Activated CD4-positive, alpha-beta T cell treated with anti-CD3 and anti-CD28 coated beads for 24 hours (primary cell): ENCODE results near the gene GDPGP1.

Source experiments
- DNase-seq, 2 donors: peaks; one replicate each; pipeline ENCODE4 v3.0.0-alpha.2; 2020; ENCODE audit warnings: low read depth in 2 of 2

The GDPGP1 gene

DNA sequence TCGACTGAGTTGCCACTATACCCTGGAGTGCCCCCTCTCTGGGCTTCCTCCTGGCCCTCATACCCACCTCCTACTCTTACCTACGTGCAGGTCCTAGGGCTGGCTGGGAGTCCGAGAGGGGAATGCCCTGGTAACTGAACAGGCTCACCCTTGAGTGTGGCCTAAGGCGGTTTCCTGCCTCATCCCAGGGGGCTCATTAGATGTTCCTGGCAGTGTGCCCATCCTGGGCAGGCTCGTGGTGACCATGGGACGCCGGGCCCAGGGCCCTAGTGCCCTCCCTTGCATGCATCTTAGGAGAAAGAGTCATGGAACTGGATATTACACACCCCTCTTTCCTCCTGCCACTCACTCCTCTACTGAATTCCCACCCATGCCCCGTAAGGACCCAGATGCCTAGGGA, 30.1 kb upstream of the GDPGP1 start:
- no peak for DNase-seq

DNA sequence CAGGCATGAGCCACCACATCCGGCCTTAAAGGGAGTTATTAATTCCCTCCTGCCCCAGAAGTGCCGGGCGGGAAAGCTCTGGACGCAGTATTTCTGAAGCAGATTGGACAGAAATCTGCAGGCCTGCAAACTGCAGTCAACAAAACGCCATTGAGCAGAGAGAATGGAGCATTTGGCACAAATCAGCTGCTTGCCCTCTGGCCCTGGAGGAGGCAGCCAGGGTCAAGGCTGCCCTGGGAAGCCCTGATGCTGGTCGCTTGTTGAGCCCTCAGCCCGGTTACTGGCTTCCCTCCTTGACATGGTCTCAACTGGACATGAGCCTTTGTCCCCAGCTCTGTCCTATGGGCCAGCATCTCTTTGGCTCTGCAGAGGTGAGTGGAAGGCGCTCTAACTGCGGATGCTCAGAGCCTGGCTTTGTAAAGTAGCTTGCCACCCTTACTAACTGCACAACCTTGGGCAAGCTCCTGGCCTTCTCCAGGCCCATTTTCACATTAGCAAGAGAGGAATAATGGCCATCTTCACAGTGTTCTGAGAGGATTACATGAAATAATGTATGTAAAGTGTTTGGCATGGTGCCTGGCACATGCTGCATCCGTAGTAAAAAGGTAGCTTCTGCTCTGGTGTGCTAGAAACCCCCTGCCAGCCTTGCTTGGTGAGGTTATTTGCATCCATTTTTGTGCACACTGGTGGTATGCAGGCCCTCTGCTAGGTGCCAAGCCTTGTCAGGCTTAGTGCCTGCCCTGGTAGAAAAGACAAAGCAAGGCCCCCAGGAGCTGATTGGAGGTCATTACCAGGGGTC, 28.8 kb upstream of the GDPGP1 start:
- no peak for DNase-seq

DNA sequence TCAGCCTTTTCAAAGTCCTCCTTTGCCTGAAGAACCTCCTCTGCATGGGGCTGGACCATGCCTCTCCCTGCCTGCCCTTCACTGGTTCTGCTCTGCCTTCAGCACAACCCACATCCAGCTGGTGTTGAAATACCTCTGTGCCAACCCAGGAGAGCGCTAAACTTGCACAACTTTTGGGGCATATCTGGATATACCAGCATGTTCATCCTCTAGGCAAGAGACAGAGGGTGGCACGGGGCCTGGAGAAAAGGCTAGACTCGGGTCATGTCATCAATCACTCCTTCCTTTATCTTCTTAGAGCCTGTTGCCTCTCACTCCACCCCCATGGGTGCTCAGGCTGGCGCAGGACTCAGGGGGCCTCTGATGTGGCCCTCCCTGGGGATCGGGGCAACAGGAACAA, 28.1 kb upstream of the GDPGP1 start:
- DNase-seq, result no peak

GRCh38 chr15:90207252-90207651, 26.8 kb upstream of the GDPGP1 start:
- DNase-seq, result no peak

DNA sequence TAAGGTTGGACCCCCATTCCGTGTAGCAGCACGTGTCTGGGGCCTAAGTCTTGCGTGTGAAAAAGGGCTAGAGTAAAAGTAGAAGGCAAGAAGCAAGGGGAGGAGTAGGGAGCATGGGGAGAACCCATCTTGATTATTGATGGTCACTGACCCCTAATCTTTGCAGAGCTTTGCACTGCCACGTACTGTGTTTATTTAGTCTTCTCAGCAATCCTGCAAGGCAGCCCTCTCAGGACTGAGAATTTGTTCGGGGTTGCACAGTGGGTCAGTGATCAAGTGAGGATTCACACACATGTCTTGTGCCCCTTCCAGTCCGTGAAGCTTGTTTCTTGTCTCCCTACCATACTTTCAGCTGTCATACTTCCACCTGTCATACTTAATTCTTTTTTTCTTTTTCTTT, 25.7 kb upstream of the GDPGP1 start:
- no peak for DNase-seq

DNA sequence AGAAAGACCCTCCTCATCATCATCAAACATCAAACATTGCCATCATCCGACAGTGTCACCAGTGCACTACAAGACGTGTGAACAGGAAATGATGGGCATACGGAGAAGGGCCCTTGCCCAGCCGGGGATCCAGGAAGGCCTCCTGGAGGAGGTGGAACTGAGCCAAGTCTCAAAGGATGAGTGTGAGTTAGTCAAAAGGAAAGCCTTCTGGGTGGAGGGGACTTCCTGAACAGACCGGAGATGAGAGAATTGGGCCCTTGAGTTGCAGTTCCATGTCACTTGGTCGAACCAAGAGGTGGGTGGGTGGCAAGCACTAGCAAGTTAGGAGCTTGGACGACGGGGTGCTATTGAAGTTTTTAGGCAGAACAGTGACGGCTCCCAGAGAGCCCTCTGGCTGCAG, 24.4 kb upstream of the GDPGP1 start:
- no peak for DNase-seq

DNA sequence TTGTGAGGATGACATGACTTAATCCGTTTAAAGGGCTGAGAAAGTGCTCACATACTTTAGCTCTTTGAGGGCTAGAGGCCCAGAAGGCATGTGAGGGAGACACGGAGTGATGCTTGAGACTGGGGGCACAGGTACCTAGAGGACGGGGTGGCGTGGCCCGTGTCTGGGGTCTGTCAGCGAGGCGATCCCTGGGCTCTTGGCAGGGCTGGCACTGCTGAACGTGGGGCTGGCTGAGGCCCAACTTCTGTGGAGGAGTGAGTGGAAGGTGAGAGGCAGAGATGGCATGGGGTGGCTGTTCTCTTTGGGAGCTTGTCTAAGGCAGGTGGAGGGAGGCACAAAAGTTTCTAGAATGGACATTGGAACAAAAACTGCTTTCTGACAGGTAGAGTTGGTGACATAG, 23.4 kb upstream of the GDPGP1 start:
- no peak for DNase-seq

GRCh38 chr15:90211009-90211408, 23.0 kb upstream of the GDPGP1 start:
- DNase-seq, result no peak

DNA sequence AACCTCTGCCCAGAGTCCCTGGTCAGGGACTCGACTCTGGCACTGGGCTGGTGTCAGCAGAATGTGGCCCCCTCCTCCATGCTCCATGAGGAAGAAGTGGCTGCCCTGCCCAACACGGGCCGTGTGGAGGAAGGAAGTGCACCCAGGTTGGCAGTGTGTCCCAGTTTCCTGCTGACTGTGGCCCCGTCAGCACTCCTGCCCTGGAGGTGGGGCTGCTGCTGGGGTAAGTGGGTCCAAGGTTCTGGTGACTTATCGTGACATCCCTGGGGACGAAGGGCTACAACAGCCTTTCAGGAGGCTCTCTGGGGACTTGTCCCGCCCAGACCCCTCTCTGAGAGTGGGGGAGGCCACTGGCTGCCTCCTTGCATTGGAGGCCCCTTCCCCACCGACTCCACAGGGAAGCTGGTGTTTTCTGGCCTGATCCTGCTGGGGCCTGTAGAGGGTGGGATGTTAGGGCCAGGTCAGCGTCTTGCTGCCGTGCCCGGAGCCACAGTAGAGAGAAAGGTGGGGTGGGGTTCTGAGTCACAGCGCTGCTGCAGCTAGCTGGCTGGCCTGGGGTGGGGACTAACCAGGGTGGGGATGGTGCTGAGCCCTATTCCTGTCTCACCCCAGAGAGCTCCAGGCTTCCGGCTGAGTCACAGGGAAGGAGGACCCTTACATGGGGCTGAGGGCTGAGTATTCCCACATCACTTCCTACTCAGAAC, 22.4 kb upstream of the GDPGP1 start:
- DNase-seq, result no peak

DNA sequence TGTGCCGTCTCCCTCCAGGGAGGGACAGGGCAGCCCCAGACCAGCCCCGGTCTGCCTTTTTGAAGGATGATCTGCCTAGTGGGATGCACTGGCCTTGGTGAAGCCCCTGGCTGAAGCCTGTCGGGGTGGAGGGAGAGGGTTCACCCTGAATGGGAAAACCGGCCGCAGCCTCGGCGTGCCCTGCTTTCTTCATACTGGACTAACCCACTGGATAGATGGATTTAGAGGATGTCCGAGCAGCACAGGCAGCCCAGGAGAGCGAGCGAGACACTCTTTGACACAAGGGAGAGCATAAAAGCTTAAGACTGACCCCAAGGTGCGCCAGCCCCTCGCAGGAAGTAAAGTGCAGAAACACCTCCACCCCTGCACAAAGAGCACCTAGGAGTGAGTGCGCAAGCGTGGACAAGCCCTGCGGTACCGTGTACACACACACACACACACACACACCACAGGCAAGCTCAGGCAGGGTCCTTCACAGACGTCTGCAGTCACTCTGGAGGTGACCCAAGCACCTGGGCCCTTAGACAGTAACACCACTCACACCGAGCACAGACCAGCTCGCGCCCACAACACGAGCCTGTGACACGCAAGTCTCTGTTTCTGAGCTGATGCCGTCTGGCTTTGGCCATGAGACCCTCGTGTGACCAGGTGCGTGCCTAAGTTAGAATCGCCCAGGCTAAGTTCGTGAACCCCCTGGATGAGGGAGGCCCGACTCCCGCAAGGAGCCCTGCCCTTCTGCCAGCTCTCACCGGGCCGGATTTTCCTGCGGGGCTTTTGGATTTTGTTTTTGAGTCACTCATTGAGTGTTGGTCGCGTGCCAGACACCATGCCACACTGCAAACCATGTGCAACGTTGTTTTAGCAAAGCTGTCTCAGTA, 21.5 kb upstream of the GDPGP1 start:
- DNase-seq, result no peak

- DNase-seq, result no peak
Observed at GRCh38 chr15:90213122-90213817, 20.7 kb upstream of the GDPGP1 start.

GRCh38 chr15:90213818-90214204, 20.2 kb upstream of the GDPGP1 start:
- no peak for DNase-seq

DNA sequence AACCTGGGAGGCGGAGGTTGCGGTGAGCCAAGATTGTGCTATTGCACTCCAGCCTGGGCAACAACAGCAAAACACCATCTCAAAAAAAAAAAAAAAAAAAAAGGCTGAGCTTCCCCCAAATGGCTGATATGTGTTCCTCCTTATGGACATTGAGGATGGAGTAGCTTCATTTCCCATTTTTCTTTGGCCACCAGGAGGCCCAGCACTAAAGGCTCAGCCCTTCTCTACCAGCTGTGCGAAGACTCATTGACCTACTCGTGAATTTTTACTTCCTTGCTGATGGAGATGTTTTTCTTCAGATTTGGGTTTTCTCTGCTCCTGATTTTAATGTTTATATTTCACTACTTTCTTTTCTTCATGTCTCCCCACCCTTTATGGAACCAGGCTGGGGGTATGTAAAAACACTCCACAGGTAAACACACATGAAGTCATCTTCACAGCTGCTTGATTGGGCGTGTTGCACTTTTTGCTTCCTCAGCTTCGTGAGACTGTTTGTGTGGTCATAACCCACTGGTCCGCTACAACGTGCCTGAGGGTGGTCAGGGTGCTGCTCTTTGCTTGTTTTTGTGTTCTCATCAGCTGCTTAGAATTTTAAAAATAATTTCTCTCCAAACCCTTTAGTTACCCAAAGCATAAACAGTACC, 19.3 kb upstream of the GDPGP1 start:
- no peak for DNase-seq

GRCh38 chr15:90217671-90218394, 16.2 kb upstream of the GDPGP1 start:
- no peak for DNase-seq

- peak; percentile 48 to 52 for DNase-seq
Observed at GRCh38 chr15:90219421-90220141, 14.4 kb upstream of the GDPGP1 start.

GRCh38 chr15:90221246-90221900, 12.6 kb upstream of the GDPGP1 start:
- no peak for DNase-seq

DNA sequence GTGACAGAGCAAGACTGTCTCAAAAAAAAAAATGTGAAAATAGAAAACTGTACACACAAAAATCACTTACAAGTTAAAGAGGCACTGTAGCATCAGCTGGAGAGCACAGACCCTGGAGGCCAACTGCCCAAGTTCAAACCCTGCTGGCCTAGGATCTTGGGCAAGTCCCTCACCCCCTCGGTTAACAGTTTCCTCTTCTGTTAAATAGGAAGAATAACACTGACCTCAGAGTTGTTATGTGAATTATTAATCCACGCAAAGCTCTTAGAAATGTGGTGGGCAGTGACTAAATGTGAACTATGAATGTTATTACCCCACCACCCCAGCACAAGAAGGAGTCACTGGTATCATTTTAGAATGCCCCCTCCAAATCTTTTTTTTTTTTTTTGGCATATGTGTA, 11.5 kb upstream of the GDPGP1 start:
- DNase-seq, result no peak

GRCh38 chr15:90223441-90224165, 10.4 kb upstream of the GDPGP1 start:
- DNase-seq, result no peak

GRCh38 chr15:90225047-90225446, 9.0 kb upstream of the GDPGP1 start:
- no peak for DNase-seq
